HCT116 (cell line): Measurements from ENCODE around the gene TIMM17A. TPM values are rescaled to one million over a fixed set of nuclear protein-coding genes. Genes with fewer than 3 reads are reported as not detected.

Experiments used
- ATAC-seq: fragments of 200-7000 bp; cut with Tn5 transposase; 2 replicates; pipeline ENCODE4 v1.9.1; 2020; ENCODE audit warnings: mild to moderate bottlenecking, moderate library complexity
- BruUV-seq: library from RNA; stranded (reverse); fragments of 400-500 nt; replicated peaks from 2 replicates; lab custom pipeline; 2021; lab: Mats Ljungman, UMichigan
- CTCF ChIA-PET: fragments of 300-600 bp; sonication (Branson Sonifier 250); formaldehyde crosslinking; loops from one replicate; lab custom pipeline; 2021; ENCODE audit warnings: antibody characterized with exemption; lab: Charles Lee
- POLR2A ChIA-PET: fragments of 300-600, 350-600 bp; sonication (Branson Sonifier 250); formaldehyde crosslinking; loops from one replicate; lab custom pipeline; 2021; ENCODE audit warnings: antibody characterized with exemption; lab: Charles Lee
- RAD21 ChIA-PET, 2 experiments: fragments of 300-600 bp; sonication (Branson Sonifier 250); formaldehyde crosslinking; loops; one replicate each; lab custom pipeline; 2023; ENCODE audit warnings: low total read pairs in 2 of 2; ENCODE audit not compliant: uncharacterized antibody in 2 of 2, unreplicated experiment in 2 of 2, low non-redundant PET in 1 of 2; lab: Charles Lee
- DNase-seq: peaks from one replicate; pipeline ENCODE4 v3.0.0-alpha.2; 2010; ENCODE audit warnings: low read depth, low spot score
- H2AFZ ChIP-seq: fragments of 200-600 bp; shearing (Covaris generic), sonication (generic); 2 replicates; pipeline ENCODE4 v1.6.1; 2017; ENCODE audit warnings: low read depth, mixed run types, mixed read lengths, antibody characterized with exemption, low read length; ENCODE audit not compliant: poor library complexity, severe bottlenecking
- H3K27ac ChIP-seq: 2 replicates; pipeline ENCODE4 v1.5.1; 2012; ENCODE audit warnings: low read depth, low read length
- H3K27me3 ChIP-seq: fragments of 200-600 bp; sonication (generic); 2 replicates; pipeline ENCODE4 v1.6.1; 2016; ENCODE audit warnings: mixed run types, low read length, mixed read lengths; ENCODE audit not compliant: insufficient read depth
- H3K36me3 ChIP-seq, 2 experiments: fragments of 200-500 bp in 1 of 2; fragments of 200-600 bp in 1 of 2; sonication (Bioruptor generic) in 1 of 2; sonication (generic) in 1 of 2; 2 replicates each; pipeline versions ENCODE4 v1.5.1 to v1.6.1; 2014 to 2016; ENCODE audit warnings: low read length in 2 of 2, inconsistent platforms in 1 of 2, mixed read lengths in 1 of 2, mixed run types in 1 of 2; ENCODE audit not compliant: insufficient read depth in 2 of 2, control insufficient read depth in 1 of 2
- H3K4me1 ChIP-seq, 2 experiments: fragments of 200-600 bp in 1 of 2; sonication (generic) in 1 of 2; 2 replicates each; pipeline versions ENCODE4 v1.5.1 to v1.6.1; 2012 to 2017; ENCODE audit warnings: low read length in 2 of 2, inconsistent platforms in 1 of 2, mild to moderate bottlenecking in 1 of 2, mixed read lengths in 1 of 2, mixed run types in 1 of 2, moderate library complexity in 1 of 2; ENCODE audit not compliant: insufficient read depth in 2 of 2, control insufficient read depth in 1 of 2
- H3K4me2 ChIP-seq: fragments of 200-600 bp; sonication (generic); 2 replicates; pipeline ENCODE4 v1.6.1; 2017; ENCODE audit warnings: mixed run types, low read length, mixed read lengths
- H3K4me3 ChIP-seq, 2 experiments: fragments of 200-600 bp in 1 of 2; sonication (generic) in 1 of 2; replicated peaks in 1 of 2; 2 replicates each; pipeline ENCODE4 v1.5.1; 2011 to 2016; ENCODE audit warnings: low read length in 2 of 2, control low read depth in 1 of 2, low read depth in 1 of 2, mild to moderate bottlenecking in 1 of 2, mixed read lengths in 1 of 2, mixed run types in 1 of 2
- H3K79me2 ChIP-seq: fragments of 200-600 bp; sonication (generic); 2 replicates; pipeline ENCODE4 v1.6.1; 2017; ENCODE audit warnings: mild to moderate bottlenecking, mixed run types, low read length, moderate library complexity, mixed read lengths; ENCODE audit not compliant: insufficient read depth
- H3K9ac ChIP-seq: fragments of 200-600 bp; sonication (generic); 2 replicates; pipeline ENCODE4 v1.6.1; 2016; ENCODE audit warnings: low read length, mixed read lengths
- H3K9me2 ChIP-seq: fragments of 200-600 bp; sonication (generic), shearing (Covaris generic); 2 replicates; pipeline ENCODE4 v1.6.1; 2017; ENCODE audit warnings: mixed run types, mild to moderate bottlenecking, moderate library complexity; ENCODE audit not compliant: insufficient read depth
- H3K9me3 ChIP-seq, 2 experiments: fragments of 200-500 bp in 1 of 2; fragments of 200-600 bp in 1 of 2; sonication (Bioruptor generic) in 1 of 2; sonication (generic) in 1 of 2; 2 replicates each; pipeline ENCODE4 v1.6.1; 2014 to 2017; ENCODE audit warnings: low read length in 2 of 2, mixed read lengths in 2 of 2, inconsistent platforms in 1 of 2, low read depth in 1 of 2, mild to moderate bottlenecking in 1 of 2, mixed run types in 1 of 2, moderate library complexity in 1 of 2; ENCODE audit not compliant: control insufficient read depth in 1 of 2, insufficient read depth in 1 of 2
- H4K20me1 ChIP-seq: fragments of 200-600 bp; sonication (generic), shearing (Covaris generic); 2 replicates; pipeline ENCODE4 v1.6.1; 2017; ENCODE audit warnings: mixed run types, mild to moderate bottlenecking, moderate library complexity; ENCODE audit not compliant: insufficient read depth
- ELF1 ChIP-seq: IDR thresholded peaks from 2 replicates; pipeline ENCODE4 v1.6.1; 2012; ENCODE audit warnings: low read depth, borderline replicate concordance
- POLR2A ChIP-seq: IDR thresholded peaks from 2 replicates; pipeline ENCODE4 v1.7.0; 2011; ENCODE audit warnings: borderline replicate concordance; ENCODE audit not compliant: insufficient read depth, insufficient read length; ENCODE audit errors: extremely low read depth
- POLR2AphosphoS5 ChIP-seq: IDR thresholded peaks from 2 replicates; pipeline ENCODE4 v1.6.1; 2011; ENCODE audit warnings: mild to moderate bottlenecking, low read depth, low read length, moderate library complexity
- YY1 ChIP-seq: IDR thresholded peaks from 2 replicates; pipeline ENCODE4 v1.6.1; 2011; ENCODE audit warnings: low read length, low read depth, moderate library complexity, mild to moderate bottlenecking; ENCODE audit not compliant: insufficient replicate concordance; ENCODE audit errors: extremely low read depth
- ZBTB33 ChIP-seq: IDR thresholded peaks from 2 replicates; pipeline ENCODE4 v1.6.1; 2011; ENCODE audit warnings: mild to moderate bottlenecking, low read length, moderate library complexity; ENCODE audit not compliant: insufficient replicate concordance; ENCODE audit errors: extremely low read depth
- intact Hi-C: fragments of 100-400 bp; cut with micrococcal nuclease; formaldehyde crosslinking; loops from 2 replicates; pipeline ENCODE4 v1.10.0; 2022
- total RNA-seq: library from RNA; stranded (reverse); gene quantifications from one replicate; pipeline ENCODE4 v1.2.1, GENCODE V29; 2021; ENCODE audit not compliant: unreplicated experiment

Gene TIMM17A
- total RNA-seq, 1 experiment from 2014 or later: 100 TPM

- CTCF ChIA-PET: interaction anchor here (1.0 to 7.1 kb wide), 12 partner anchors 9 to 127 kb away, joined by 4 to 106 read pairs (median 6); partner anchors contain the start of gene GPR37L1
- Histone ChIP-seq H2AFZ (no peak overlapping the region), H3K27me3 (no peaks in the 10 kb centered on the region), H3K36me3 (peaks cover 6 to 34% of the 10 kb centered on the region in 2 experiments), H3K4me1 (peaks cover 54 to 81% of the 10 kb centered on the region in 2 experiments), H3K27ac (peak overlapping the region; percentile 74), H3K79me2 (peaks cover 26% of the 10 kb centered on the region), H3K9me3 (no peaks in the 10 kb centered on the region), H3K4me2 (peak overlapping the region; percentile 99), H3K9ac (peak overlapping the region; percentile 59), H3K4me3 (peak overlapping the region; percentile 17 to 53), H3K9me2 (no peaks in the 10 kb centered on the region), H4K20me1 (no peaks in the 10 kb centered on the region)
- intact Hi-C loops: loop anchor here (2.0 kb wide), 1 partner anchor 49 kb away; no protein-coding TSS in a partner anchor
- DNase-seq (peak; percentile 75), ATAC-seq (peak; percentile 60)
- TSS peak; percentile 75 for BruUV-seq
- POLR2A ChIA-PET: interaction anchor here (0.8 to 9.2 kb wide), 8 partner anchors 8 to 125 kb away, joined by 3 to 174 read pairs (median 4); no protein-coding TSS in a partner anchor
- TF ChIP-seq POLR2AphosphoS5 (peak; percentile 64), POLR2A (no peak), ELF1 (no peak), YY1 (peak; percentile 83), ZBTB33 (peak; percentile 33)
- RAD21 ChIA-PET: interaction anchor here (0.6 to 2.9 kb wide), 9 partner anchors 15 to 1298 kb away, joined by 3 to 9 read pairs (median 4); no protein-coding TSS in a partner anchor
Measured at GRCh38 chr1:202007805-202008489, 52.6 kb downstream of the TIMM17A start.
